ENCODE data around the gene FHIT. TPM values are rescaled to one million over a fixed set of nuclear protein-coding genes. Genes with fewer than 3 reads are reported as not detected.

The FHIT gene
- total RNA-seq, 4 donors from 2014 or later = 3.5 to 17.0 (median 16.7) TPM

- TF ChIP-seq, protein P1, sequence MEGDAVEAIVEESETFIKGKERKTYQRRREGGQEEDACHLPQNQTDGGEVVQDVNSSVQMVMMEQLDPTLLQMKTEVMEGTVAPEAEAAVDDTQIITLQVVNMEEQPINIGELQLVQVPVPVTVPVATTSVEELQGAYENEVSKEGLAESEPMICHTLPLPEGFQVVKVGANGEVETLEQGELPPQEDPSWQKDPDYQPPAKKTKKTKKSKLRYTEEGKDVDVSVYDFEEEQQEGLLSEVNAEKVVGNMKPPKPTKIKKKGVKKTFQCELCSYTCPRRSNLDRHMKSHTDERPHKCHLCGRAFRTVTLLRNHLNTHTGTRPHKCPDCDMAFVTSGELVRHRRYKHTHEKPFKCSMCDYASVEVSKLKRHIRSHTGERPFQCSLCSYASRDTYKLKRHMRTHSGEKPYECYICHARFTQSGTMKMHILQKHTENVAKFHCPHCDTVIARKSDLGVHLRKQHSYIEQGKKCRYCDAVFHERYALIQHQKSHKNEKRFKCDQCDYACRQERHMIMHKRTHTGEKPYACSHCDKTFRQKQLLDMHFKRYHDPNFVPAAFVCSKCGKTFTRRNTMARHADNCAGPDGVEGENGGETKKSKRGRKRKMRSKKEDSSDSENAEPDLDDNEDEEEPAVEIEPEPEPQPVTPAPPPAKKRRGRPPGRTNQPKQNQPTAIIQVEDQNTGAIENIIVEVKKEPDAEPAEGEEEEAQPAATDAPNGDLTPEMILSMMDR (IDR thresholded peaks at IDR 0.05) = no peak
- TF ChIP-seq POLR2A (IDR thresholded peaks at IDR 0.05) = no peak
- H3K36me3 ChIP-seq = no peaks in the 10 kb centered on the region
- no peak overlapping the region for H3K27ac ChIP-seq
- H3K4me3 ChIP-seq = no peak overlapping the region
- H3K9me3 ChIP-seq = no peaks in the 10 kb centered on the region
- DNase-seq = no peak
- no peaks in the 10 kb centered on the region for H3K4me1 ChIP-seq
- no peaks in the 10 kb centered on the region for H3K27me3 ChIP-seq
These were observed 1397.1 kb downstream of the FHIT start for GRCh38 chr3:59854061-59854709.

GRCh38 chr3:59850417-59850816, 1400.8 kb downstream of the FHIT start:
- Histone ChIP-seq H3K27ac (no peak overlapping the region), H3K4me1 (no peaks in the 10 kb centered on the region), H3K9me3 (no peaks in the 10 kb centered on the region), H3K36me3 (no peaks in the 10 kb centered on the region), H3K27me3 (no peaks in the 10 kb centered on the region), H3K4me3 (no peak overlapping the region)
- TF ChIP-seq, protein P1 (IDR thresholded peaks at IDR 0.05) = no peak
- TF ChIP-seq POLR2A (IDR thresholded peaks at IDR 0.05) = no peak
- DNase-seq = no peak

- Histone ChIP-seq H3K9me3 (no peaks in the 10 kb centered on the region), H3K4me1 (no peaks in the 10 kb centered on the region), H3K27me3 (no peaks in the 10 kb centered on the region), H3K27ac (no peak overlapping the region), H3K36me3 (no peaks in the 10 kb centered on the region), H3K4me3 (no peak overlapping the region)
- no peak for DNase-seq
- no peak for TF ChIP-seq POLR2A (IDR thresholded peaks at IDR 0.05)
- TF ChIP-seq, protein P1 (IDR thresholded peaks at IDR 0.05) = no peak
These were observed 1405.9 kb downstream of the FHIT start for GRCh38 chr3:59845386-59845785.

DNA sequence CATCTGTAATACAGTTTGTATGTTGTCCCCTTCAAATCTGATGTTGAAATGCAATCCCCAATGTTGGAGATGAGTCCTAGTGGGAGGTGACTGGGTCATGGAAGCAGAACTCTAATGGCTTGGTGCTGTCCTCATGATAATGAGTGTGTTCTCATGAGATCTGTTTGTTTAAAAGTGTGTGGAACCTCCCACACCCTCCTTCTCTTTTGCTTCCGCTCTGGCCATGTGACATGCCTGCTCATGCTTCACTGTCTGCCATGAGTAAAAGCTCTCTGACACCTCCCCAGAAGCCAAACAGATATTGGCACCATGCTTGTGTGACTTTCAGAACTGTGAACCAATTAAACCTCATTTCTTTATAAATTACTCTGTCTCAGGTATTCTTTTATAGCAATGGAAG, 1407.4 kb downstream of the FHIT start:
- H3K4me1 ChIP-seq = no peaks in the 10 kb centered on the region

DNA sequence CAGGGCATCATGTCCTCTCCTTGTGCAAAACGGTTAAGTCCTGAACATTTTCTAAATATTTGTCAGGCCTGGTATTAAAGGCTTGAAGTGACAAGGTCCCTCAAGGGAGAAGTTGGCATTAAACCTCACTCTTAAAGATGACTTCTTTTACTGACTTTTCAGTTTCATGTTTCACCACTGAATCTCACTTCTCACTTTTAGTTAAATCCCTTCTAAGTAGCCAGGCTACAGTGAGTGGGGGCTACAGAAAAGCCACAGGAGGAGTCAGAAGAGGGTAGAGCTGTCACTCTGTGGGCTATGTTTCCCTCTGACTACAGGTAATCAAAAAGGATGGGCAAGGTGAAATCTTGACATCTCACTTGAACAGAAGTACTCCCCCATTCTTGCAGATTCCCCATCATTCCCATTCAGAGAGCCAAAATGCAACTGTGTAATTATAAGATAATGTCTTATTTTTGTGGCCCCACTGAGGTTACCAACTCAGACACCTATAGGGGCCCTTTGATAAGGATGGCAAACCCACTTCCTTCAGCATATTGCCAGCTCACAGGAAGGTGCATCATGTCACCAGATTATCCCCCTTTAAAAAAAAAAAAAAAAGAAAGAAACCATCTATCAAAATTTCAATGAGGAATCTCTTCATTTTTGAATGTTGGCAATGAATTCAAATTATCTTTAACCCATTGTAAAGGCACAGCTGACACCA, 1411.3 kb downstream of the FHIT start:
- H3K4me1 ChIP-seq = no peaks in the 10 kb centered on the region
- H3K27me3 ChIP-seq = no peaks in the 10 kb centered on the region
- no peak overlapping the region for H3K4me3 ChIP-seq
- DNase-seq = no peak
- H3K27ac ChIP-seq = no peak overlapping the region
- H3K9me3 ChIP-seq = no peaks in the 10 kb centered on the region
- no peaks in the 10 kb centered on the region for H3K36me3 ChIP-seq
- TF ChIP-seq, protein P1 (IDR thresholded peaks at IDR 0.05) = no peak
- no peak for TF ChIP-seq POLR2A (IDR thresholded peaks at IDR 0.05)

More for the DNA sequence above, 1407.4 kb downstream of the FHIT start:
- no peaks in the 10 kb centered on the region for H3K36me3 ChIP-seq
- H3K9me3 ChIP-seq = no peaks in the 10 kb centered on the region
- DNase-seq = no peak
- TF ChIP-seq, protein P1 (IDR thresholded peaks at IDR 0.05) = no peak
- no peak for TF ChIP-seq POLR2A (IDR thresholded peaks at IDR 0.05)
- no peak overlapping the region for H3K4me3 ChIP-seq
- H3K27ac ChIP-seq = no peak overlapping the region
- no peaks in the 10 kb centered on the region for H3K27me3 ChIP-seq

All from Peyer's patch (tissue), 4 donors.